Activated naive CD4-positive, alpha-beta T cell (primary cell): Measurements from ENCODE around the gene MAPRE2.

Experiments used
- DNase-seq, 4 experiments: peaks; one replicate each; lab custom pipeline; 2025; lab: John Stamatoyannopoulos, UW

MAPRE2 gene

GRCh38 chr18:35038029-35038428 is 3.2 kb upstream of the MAPRE2 start:
- DNase-seq = no peak

- DNase-seq = no peak
These were observed 2.2 kb upstream of the MAPRE2 start for GRCh38 chr18:35038881-35039491.

GRCh38 chr18:35040638-35040987 is 600 bp upstream of the MAPRE2 start:
- no peak for DNase-seq

GRCh38 chr18:35041815-35042387 is 688 bp downstream of the MAPRE2 start:
- DNase-seq = no peak

GRCh38 chr18:35042389-35043071 is 1.3 kb downstream of the MAPRE2 start:
- no peak for DNase-seq

- no peak for DNase-seq
These were observed 2.0 kb downstream of the MAPRE2 start for GRCh38 chr18:35043207-35043606.

- no peak for DNase-seq
These were observed 3.9 kb downstream of the MAPRE2 start for GRCh38 chr18:35045121-35045520.

- no peak for DNase-seq
These were observed 4.6 kb downstream of the MAPRE2 start for GRCh38 chr18:35045806-35046205.

- no peak for DNase-seq
These were observed 6.6 kb downstream of the MAPRE2 start for GRCh38 chr18:35047697-35048292.

GRCh38 chr18:35049111-35050027 is 8.2 kb downstream of the MAPRE2 start:
- no peak for DNase-seq

- no peak for DNase-seq
These were observed 8.9 kb downstream of the MAPRE2 start for GRCh38 chr18:35050028-35050546.

GRCh38 chr18:35050705-35051195 is 9.5 kb downstream of the MAPRE2 start:
- DNase-seq = no peak

GRCh38 chr18:35051641-35052377 is 10.6 kb downstream of the MAPRE2 start:
- DNase-seq = no peak

GRCh38 chr18:35054401-35054800 is 13.2 kb downstream of the MAPRE2 start:
- no peak for DNase-seq

GRCh38 chr18:35055105-35055504 is 13.9 kb downstream of the MAPRE2 start:
- no peak for DNase-seq

- no peak for DNase-seq
These were observed 14.5 kb downstream of the MAPRE2 start for GRCh38 chr18:35055726-35056125.

- no peak for DNase-seq
These were observed 18.2 kb downstream of the MAPRE2 start for GRCh38 chr18:35059280-35059927.

GRCh38 chr18:35060122-35060815 is 19.1 kb downstream of the MAPRE2 start:
- DNase-seq = no peak

- no peak for DNase-seq
These were observed 20.1 kb downstream of the MAPRE2 start for GRCh38 chr18:35061336-35061735.

- no peak for DNase-seq
These were observed 20.6 kb downstream of the MAPRE2 start for GRCh38 chr18:35061804-35062203.
